ENCODE results near the gene NAGPA. TPM values are rescaled to one million over a fixed set of nuclear protein-coding genes. Genes with fewer than 3 reads are reported as not detected.

The NAGPA gene
- total RNA-seq, 1 experiment from 2014 or later, result 12.5 TPM

- DNase-seq (ENCODE audit: low spot score), result no peak
- H3K36me3 Mint-ChIP-seq, result no peaks in the 10 kb centered on the region
- TF ChIP-seq NFYB (CRISPR knock-in tag; conservative IDR thresholded peaks at IDR 0.05; ENCODE audit: low read depth), result no peak
- no peak for TF ChIP-seq SOX15 (CRISPR knock-in tag; IDR thresholded peaks at IDR 0.05)
- no peak for TF ChIP-seq ZNF219 (CRISPR knock-in tag; IDR thresholded peaks at IDR 0.05; ENCODE audit: borderline replicate concordance)
- no peak for TF ChIP-seq SP1 (CRISPR knock-in tag; conservative IDR thresholded peaks at IDR 0.05)
- no peak for TF ChIP-seq STAT6 (CRISPR knock-in tag; conservative IDR thresholded peaks at IDR 0.05; ENCODE audit: low read depth)
- no peak for TF ChIP-seq ZBTB43 (CRISPR knock-in tag; IDR thresholded peaks at IDR 0.05)
- no peak for TF ChIP-seq ZNF416 (CRISPR knock-in tag; IDR thresholded peaks at IDR 0.05)
- TF ChIP-seq CBFB (CRISPR knock-in tag; IDR thresholded peaks at IDR 0.05; ENCODE audit: low read depth), result no peak
- TF ChIP-seq, protein P1, sequence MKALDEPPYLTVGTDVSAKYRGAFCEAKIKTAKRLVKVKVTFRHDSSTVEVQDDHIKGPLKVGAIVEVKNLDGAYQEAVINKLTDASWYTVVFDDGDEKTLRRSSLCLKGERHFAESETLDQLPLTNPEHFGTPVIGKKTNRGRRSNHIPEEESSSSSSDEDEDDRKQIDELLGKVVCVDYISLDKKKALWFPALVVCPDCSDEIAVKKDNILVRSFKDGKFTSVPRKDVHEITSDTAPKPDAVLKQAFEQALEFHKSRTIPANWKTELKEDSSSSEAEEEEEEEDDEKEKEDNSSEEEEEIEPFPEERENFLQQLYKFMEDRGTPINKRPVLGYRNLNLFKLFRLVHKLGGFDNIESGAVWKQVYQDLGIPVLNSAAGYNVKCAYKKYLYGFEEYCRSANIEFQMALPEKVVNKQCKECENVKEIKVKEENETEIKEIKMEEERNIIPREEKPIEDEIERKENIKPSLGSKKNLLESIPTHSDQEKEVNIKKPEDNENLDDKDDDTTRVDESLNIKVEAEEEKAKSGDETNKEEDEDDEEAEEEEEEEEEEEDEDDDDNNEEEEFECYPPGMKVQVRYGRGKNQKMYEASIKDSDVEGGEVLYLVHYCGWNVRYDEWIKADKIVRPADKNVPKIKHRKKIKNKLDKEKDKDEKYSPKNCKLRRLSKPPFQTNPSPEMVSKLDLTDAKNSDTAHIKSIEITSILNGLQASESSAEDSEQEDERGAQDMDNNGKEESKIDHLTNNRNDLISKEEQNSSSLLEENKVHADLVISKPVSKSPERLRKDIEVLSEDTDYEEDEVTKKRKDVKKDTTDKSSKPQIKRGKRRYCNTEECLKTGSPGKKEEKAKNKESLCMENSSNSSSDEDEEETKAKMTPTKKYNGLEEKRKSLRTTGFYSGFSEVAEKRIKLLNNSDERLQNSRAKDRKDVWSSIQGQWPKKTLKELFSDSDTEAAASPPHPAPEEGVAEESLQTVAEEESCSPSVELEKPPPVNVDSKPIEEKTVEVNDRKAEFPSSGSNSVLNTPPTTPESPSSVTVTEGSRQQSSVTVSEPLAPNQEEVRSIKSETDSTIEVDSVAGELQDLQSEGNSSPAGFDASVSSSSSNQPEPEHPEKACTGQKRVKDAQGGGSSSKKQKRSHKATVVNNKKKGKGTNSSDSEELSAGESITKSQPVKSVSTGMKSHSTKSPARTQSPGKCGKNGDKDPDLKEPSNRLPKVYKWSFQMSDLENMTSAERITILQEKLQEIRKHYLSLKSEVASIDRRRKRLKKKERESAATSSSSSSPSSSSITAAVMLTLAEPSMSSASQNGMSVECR (CRISPR knock-in tag; IDR thresholded peaks at IDR 0.05; ENCODE audit: borderline replicate concordance), result no peak
- TF ChIP-seq ETV6 (CRISPR knock-in tag; IDR thresholded peaks at IDR 0.05), result no peak
- no peak for TF ChIP-seq SMAD3 (CRISPR knock-in tag; IDR thresholded peaks at IDR 0.05; ENCODE audit: borderline replicate concordance)
- TF ChIP-seq TCF7 (CRISPR knock-in tag; IDR thresholded peaks at IDR 0.05; ENCODE audit: low read depth), result no peak
- no peak for TF ChIP-seq ZNF512 (CRISPR knock-in tag; IDR thresholded peaks at IDR 0.05; ENCODE audit: borderline replicate concordance)
- H3K27ac Mint-ChIP-seq, result no peak overlapping the region
- ChIA-PET POLR2A (no interaction called here), CTCF (interaction anchor here (1.0 kb wide), 1 partner anchor 61 kb away, joined by 3 read pairs; the partner anchor contains the start of gene SEC14L5)
- no peaks in the 10 kb centered on the region for H3K4me1 Mint-ChIP-seq
- ATAC-seq, result no peak
- peaks cover 3% of the 10 kb centered on the region; the same call in 1 of the 2 replicates for H3K9me3 Mint-ChIP-seq
- H3K4me3 Mint-ChIP-seq, result no peak overlapping the region
- no peaks in the 10 kb centered on the region; the same call in 1 of the 2 replicates for H3K27me3 Mint-ChIP-seq (ENCODE audit: low read depth)
Measured at GRCh38 chr16:5018793-5019192, 14.9 kb downstream of the NAGPA start.

DNA sequence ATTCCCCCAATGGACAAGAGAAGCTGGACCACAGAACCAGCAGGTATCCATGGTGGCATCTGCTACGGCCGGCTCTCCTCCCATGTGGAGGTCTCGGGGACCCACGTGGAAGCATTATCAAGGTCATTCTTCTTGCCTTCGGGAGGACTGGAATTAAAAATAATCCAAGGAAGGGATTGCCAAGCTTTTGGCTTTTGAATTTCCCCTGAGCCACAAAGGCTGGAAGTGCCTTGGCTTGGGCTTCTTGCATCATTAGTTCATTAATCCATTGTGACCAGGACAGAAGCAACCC is 16.1 kb downstream of the NAGPA start:
- no peak for DNase-seq (ENCODE audit: low spot score)
- TF ChIP-seq SMAD3 (CRISPR knock-in tag; IDR thresholded peaks at IDR 0.05; ENCODE audit: borderline replicate concordance) (no peak), AR (CRISPR knock-in tag; IDR thresholded peaks at IDR 0.05) (no peak), ZBTB43 (CRISPR knock-in tag; IDR thresholded peaks at IDR 0.05) (no peak)
- TF ChIP-seq, protein P2, sequence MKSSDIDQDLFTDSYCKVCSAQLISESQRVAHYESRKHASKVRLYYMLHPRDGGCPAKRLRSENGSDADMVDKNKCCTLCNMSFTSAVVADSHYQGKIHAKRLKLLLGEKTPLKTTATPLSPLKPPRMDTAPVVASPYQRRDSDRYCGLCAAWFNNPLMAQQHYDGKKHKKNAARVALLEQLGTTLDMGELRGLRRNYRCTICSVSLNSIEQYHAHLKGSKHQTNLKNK (CRISPR knock-in tag; IDR thresholded peaks at IDR 0.05), result no peak

More for the DNA sequence above, 16.1 kb downstream of the NAGPA start:
- CTCF ChIA-PET, result no interaction called here
- no peaks in the 10 kb centered on the region for H3K36me3 Mint-ChIP-seq
- no peak overlapping the region for H3K27ac Mint-ChIP-seq
- H3K27me3 Mint-ChIP-seq (ENCODE audit: low read depth), result no peaks in the 10 kb centered on the region; the same call in 1 of the 2 replicates
- ATAC-seq, result no peak
- peaks cover 3% of the 10 kb centered on the region; the same call in 1 of the 2 replicates for H3K9me3 Mint-ChIP-seq
- H3K4me3 Mint-ChIP-seq, result no peak overlapping the region
- POLR2A ChIA-PET, result interaction anchor here (1.0 kb wide), 1 partner anchor 19 kb away, joined by 4 read pairs; no protein-coding TSS in a partner anchor
- no peaks in the 10 kb centered on the region for H3K4me1 Mint-ChIP-seq

All from WTC11 (cell line).